Measurements from ENCODE around the gene PRKG1. TPM values are rescaled to one million over a fixed set of nuclear protein-coding genes. Genes with fewer than 3 reads are reported as not detected.

PRKG1 gene
- polyA plus RNA-seq, 3 donors, result not detected

DNA sequence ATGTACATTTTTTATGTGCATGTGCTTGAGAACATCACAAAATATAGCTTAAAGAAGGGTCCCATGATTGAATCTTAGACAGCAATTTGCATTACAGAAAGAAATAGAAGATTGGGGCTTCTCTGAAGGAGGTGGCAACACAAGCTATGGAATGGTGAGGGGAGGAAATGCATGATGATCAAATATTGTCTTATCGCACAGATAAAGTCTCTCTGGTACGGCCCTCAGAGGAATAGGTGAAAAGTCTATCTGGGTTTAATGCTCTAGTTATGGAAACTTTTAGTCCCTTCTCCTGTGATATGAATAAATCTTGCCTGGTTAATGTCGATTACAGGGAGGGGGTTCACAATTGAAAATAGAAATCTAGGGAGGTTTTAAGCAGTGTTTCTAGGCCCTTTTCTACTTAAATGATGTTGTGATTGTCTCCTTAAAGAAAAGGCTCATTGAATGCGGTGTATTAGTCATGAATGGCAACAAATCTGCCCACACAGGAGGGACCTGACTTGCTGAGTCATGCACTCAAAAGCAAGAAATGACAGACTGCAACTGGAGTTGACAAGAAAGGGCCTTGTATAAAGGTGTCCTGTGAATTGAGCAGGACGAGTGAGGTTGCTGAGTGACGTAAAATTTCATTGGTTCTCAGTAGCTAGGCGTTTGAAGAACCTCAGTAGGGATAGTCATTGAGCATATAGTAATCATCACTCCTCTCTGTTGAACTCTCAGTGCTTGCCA lies 758.5 kb downstream of the PRKG1 start:
- peaks cover 0 to 2% (median 0%) of the 10 kb centered on the region in 3 donors for H3K27me3 Mint-ChIP-seq (ENCODE audit: low read depth in 3 of 3)
- TF ChIP-seq, protein P1, sequence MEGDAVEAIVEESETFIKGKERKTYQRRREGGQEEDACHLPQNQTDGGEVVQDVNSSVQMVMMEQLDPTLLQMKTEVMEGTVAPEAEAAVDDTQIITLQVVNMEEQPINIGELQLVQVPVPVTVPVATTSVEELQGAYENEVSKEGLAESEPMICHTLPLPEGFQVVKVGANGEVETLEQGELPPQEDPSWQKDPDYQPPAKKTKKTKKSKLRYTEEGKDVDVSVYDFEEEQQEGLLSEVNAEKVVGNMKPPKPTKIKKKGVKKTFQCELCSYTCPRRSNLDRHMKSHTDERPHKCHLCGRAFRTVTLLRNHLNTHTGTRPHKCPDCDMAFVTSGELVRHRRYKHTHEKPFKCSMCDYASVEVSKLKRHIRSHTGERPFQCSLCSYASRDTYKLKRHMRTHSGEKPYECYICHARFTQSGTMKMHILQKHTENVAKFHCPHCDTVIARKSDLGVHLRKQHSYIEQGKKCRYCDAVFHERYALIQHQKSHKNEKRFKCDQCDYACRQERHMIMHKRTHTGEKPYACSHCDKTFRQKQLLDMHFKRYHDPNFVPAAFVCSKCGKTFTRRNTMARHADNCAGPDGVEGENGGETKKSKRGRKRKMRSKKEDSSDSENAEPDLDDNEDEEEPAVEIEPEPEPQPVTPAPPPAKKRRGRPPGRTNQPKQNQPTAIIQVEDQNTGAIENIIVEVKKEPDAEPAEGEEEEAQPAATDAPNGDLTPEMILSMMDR (IDR thresholded peaks at IDR 0.05), result no peak
- intact Hi-C loops (cut with micrococcal nuclease), result no loop called here
- Histone ChIP-seq H2AFZ (ENCODE audit: insufficient read depth, low read depth, low read length, poor library complexity, severe bottlenecking) (no peak overlapping the region), H3K79me2 (ENCODE audit: insufficient read depth, low read length) (no peaks in the 10 kb centered on the region), H3K9ac (ENCODE audit: insufficient read depth, low read length, poor library complexity, severe bottlenecking) (no peak overlapping the region), H3K27ac (ENCODE audit: low read depth in 1 of 2, low read length in 2 of 2) (no peak overlapping the region), H3K4me2 (replicated peaks; ENCODE audit: extremely low read depth, low read length, poor library complexity, severe bottlenecking) (no peak overlapping the region), H3K4me1 (ENCODE audit: control insufficient read depth in 1 of 2, insufficient read depth in 2 of 2, low read length in 2 of 2) (no peaks in the 10 kb centered on the region), H3K36me3 (replicated peaks in 1 of 2; ENCODE audit: control insufficient read depth in 1 of 2, insufficient read depth in 2 of 2, low read length in 2 of 2) (no peaks in the 10 kb centered on the region), H3K9me3 (replicated peaks in 1 of 2; ENCODE audit: control insufficient read depth in 1 of 2, insufficient read depth in 1 of 2, low read length in 2 of 2) (no peaks in the 10 kb centered on the region), H4K20me1 (ENCODE audit: insufficient read depth, low read length) (no peaks in the 10 kb centered on the region), H3K27me3 (ENCODE audit: control insufficient read depth in 2 of 2, insufficient read depth in 2 of 2, low read length in 2 of 2) (no peaks in the 10 kb centered on the region), H3K4me3 (replicated peaks in 1 of 3; ENCODE audit: low read depth in 2 of 3, low read length in 3 of 3) (no peak overlapping the region)
- no peaks in the 10 kb centered on the region for H3K4me1 Mint-ChIP-seq
- no peak overlapping the region for H3K4me3 Mint-ChIP-seq
- no peaks in the 10 kb centered on the region for H3K36me3 Mint-ChIP-seq
- 71% methylated on average over 3 of the region's 7 CpGs for WGBS (ENCODE audit: insufficient coverage)
- peaks cover 0 to 4% (median 2%) of the 10 kb centered on the region in 7 donors for H3K9me3 Mint-ChIP-seq
- no peak overlapping the region for H3K27ac Mint-ChIP-seq
- no peak for DNase-seq

DNA sequence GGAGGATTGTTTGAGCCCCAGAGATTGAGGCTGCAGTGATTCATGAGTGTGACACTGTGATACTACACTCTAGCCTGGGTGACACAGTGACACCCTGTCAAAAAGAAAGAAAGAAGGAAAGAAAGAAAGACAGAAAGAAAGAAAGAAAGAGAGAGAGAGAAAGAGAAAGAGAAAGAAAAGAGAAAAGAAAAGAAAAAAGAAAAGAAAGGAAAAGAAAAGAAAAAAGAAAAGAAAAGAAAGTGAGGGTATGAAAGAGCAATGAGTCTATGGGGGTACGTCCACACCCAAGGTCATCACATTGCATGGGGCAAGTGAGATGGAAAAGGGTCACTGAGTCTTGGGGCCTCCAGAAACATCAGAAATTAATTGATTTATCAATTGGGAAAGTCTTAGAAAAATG lies 760.3 kb downstream of the PRKG1 start:
- Mint-ChIP-seq H3K4me1 (no peaks in the 10 kb centered on the region), H3K9me3 (peaks cover 0 to 4% (median 2%) of the 10 kb centered on the region in 7 donors), H3K36me3 (no peaks in the 10 kb centered on the region), H3K27me3 (ENCODE audit: low read depth in 3 of 3) (peaks cover 0 to 2% (median 0%) of the 10 kb centered on the region in 3 donors), H3K27ac (no peak overlapping the region), H3K4me3 (no peak overlapping the region)
- H3K36me3 ChIP-seq (replicated peaks in 1 of 2; ENCODE audit: control insufficient read depth in 1 of 2, insufficient read depth in 2 of 2, low read length in 2 of 2), result no peaks in the 10 kb centered on the region
- 80% methylated on average over 1 of the region's 1 CpG for WGBS (ENCODE audit: insufficient coverage)
- no peak overlapping the region for H2AFZ ChIP-seq (ENCODE audit: insufficient read depth, low read depth, low read length, poor library complexity, severe bottlenecking)
- H3K79me2 ChIP-seq (ENCODE audit: insufficient read depth, low read length), result no peaks in the 10 kb centered on the region
- TF ChIP-seq, protein P1 (IDR thresholded peaks at IDR 0.05), result no peak
- no peak overlapping the region for H3K9ac ChIP-seq (ENCODE audit: insufficient read depth, low read length, poor library complexity, severe bottlenecking)
- no peaks in the 10 kb centered on the region for H3K27me3 ChIP-seq (ENCODE audit: control insufficient read depth in 2 of 2, insufficient read depth in 2 of 2, low read length in 2 of 2)
- DNase-seq, result no peak
- no peak overlapping the region for H3K4me3 ChIP-seq (replicated peaks in 1 of 3; ENCODE audit: low read depth in 2 of 3, low read length in 3 of 3)
- H3K9me3 ChIP-seq (replicated peaks in 1 of 2; ENCODE audit: control insufficient read depth in 1 of 2, insufficient read depth in 1 of 2, low read length in 2 of 2), result no peaks in the 10 kb centered on the region
- no peaks in the 10 kb centered on the region for H3K4me1 ChIP-seq (ENCODE audit: control insufficient read depth in 1 of 2, insufficient read depth in 2 of 2, low read length in 2 of 2)
- no peak overlapping the region for H3K27ac ChIP-seq (ENCODE audit: low read depth in 1 of 2, low read length in 2 of 2)
- intact Hi-C loops (cut with micrococcal nuclease), result no loop called here
- H4K20me1 ChIP-seq (ENCODE audit: insufficient read depth, low read length), result no peaks in the 10 kb centered on the region
- H3K4me2 ChIP-seq (replicated peaks; ENCODE audit: extremely low read depth, low read length, poor library complexity, severe bottlenecking), result no peak overlapping the region
